Activated CD8-positive, alpha-beta memory T cell treated with anti-CD3 and anti-CD28 coated beads for 48 hours (primary cell): ENCODE measurements around the gene HCAR2.
"Not testable (repeated sequence)": the region's sequence is repeated elsewhere in the genome, so short reads cannot be mapped to it uniquely, and the experiment has no call there.

ENCODE experiments used
- DNase-seq, 3 experiments: peaks; one replicate each; pipeline ENCODE4 v3.0.0-alpha.2; 2020; ENCODE audit warnings: low read depth in 2 of 3, low spot score in 2 of 3

HCAR2 gene

GRCh38 chr12:122668268-122668667 is 34.9 kb downstream of the HCAR2 start:
- DNase-seq, result no peak

DNA sequence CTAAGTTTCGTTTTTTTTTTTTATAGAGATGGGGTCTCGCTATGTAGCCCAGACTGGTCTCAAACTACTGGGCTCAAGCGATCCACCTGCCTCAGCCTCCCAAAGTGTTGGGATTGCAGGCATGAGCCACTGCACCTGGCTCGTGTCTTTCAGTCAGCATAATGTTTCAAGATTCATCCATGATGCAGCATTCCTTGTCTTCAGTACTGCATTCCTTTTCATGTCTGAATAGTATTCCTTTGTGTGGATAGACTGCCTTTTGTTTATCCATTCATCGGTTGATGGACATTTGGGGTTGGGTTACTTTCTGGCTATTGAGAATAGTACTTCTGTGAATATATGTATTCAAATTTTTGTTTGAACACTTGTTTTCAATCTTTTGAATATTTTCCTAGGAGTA is 37.4 kb downstream of the HCAR2 start:
- DNase-seq, result no peak

- no peak for DNase-seq
Observed at GRCh38 chr12:122665349-122665748, 37.8 kb downstream of the HCAR2 start.

DNA sequence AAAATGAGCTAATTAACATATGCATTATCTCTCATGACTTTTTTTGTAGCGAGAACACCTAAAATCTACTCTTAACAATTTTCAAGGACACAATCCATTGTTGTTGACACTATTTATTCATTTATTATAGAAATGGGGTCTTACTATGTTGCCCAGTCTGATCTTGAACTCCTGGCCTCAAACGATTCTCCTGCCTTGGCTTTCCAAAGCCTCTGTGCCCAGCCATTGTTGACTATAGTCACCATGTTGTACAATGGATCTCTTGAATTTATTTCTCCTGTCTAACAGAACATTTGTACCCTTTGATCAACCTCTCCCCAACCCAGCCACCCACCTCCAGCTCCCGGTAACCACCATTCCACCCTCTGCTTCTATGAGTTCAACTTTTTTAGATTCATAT is 41.2 kb downstream of the HCAR2 start:
- DNase-seq, result no peak

DNA sequence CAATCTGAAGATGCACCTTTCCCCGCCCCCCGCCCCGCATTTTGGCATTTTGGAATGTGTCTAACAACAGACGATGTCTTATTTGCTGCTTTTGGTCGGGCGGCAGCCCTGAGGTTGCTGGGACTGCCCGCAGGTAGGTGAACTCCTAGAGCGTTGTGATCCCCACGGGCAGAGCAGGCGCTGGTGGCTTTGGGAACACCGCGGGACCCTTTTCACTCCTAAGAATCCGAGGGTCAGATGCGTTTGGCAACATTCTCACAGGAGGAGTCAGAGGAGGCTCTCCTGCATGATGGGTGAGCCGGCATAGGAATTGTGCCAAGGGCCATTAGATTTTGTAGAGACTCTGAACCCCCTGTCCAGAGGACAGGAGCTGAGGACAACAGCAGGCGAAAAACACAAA is 41.9 kb downstream of the HCAR2 start:
- no peak for DNase-seq

- no peak for DNase-seq
Observed at GRCh38 chr12:122659579-122659978, 43.6 kb downstream of the HCAR2 start.

- DNase-seq, result no peak
Observed at GRCh38 chr12:122656298-122656697, 46.9 kb downstream of the HCAR2 start.

DNA sequence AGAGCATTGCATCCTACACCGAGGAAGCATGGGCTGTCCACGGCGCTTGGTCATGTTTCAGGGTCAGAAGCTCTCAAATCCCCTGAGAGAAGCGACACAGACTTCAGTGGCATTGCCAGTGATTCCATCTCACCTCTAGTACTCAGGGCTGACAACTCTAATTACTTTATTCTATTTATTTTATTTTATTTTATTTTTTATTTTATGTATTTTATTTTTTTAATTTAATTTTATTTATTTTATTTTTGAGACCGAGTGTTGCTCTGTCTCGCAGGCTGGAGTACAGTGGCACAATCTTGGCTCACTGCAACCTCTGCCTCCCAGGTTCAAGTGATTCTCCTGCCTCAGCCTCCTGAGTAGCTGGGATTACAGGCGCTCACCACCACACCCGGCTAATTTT is 49.9 kb downstream of the HCAR2 start:
- not testable (repeated sequence) for DNase-seq

DNA sequence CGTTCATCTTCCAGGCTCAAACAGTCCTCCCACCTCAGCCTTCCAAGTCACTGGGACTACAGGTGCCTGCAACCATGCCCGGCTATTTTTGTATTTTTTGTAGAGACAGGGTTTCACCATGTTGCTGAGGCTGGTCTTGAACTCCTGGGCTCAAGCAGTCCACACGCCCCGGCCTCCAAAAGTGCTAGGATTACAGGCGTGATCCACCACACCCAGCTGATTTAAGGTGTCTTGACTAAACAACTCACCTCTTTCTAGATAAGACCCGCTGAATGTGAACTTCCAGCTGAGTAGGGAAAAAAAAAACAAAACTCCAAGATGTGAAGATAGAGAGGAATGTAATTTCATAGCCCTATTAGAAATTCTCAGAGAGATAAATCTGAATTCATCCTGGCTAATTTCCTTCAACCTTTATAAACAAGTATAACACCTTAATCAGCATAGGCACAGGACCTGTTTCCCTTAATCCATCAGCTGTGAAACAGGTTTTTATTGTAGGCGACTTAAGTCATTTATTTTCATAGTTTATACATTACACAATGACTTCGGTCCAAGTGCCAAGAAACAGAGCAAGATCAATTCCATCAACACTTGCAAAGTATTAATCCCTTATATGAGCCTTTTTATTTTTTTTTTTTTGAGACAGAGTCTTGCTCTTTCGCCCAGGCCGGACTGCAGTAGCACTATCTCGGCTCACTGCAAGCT is 51.5 kb downstream of the HCAR2 start:
- no peak for DNase-seq
